Left ventricle myocardium inferior (tissue), 1 donor: Measurements from ENCODE around the gene ZNF385D. TPM values are rescaled to one million over a fixed set of nuclear protein-coding genes. Genes with fewer than 3 reads are reported as not detected.

ENCODE experiments used
- DNase-seq: peaks from one replicate; pipeline ENCODE4 v3.0.0-alpha.2; 2020
- H3K27ac ChIP-seq: fragments of 200-600 bp; replicated peaks from 2 replicates; pipeline ENCODE4 v1.8.0; 2021
- H3K27me3 ChIP-seq: fragments of 200-600 bp; 2 replicates; pipeline ENCODE4 v1.8.0; 2021; ENCODE audit warnings: low read depth
- H3K36me3 ChIP-seq: fragments of 200-600 bp; 2 replicates; pipeline ENCODE4 v1.8.0; 2021
- H3K4me1 ChIP-seq: fragments of 200-600 bp; 2 replicates; pipeline ENCODE4 v1.8.0; 2021
- H3K4me3 ChIP-seq: fragments of 200-600 bp; 2 replicates; pipeline ENCODE4 v1.8.0; 2021; ENCODE audit warnings: mild to moderate bottlenecking, moderate library complexity
- H3K9me3 ChIP-seq: fragments of 200-600 bp; replicated peaks from 2 replicates; pipeline ENCODE4 v1.8.0; 2021
- CTCF ChIP-seq: fragments of 200-600 bp; IDR thresholded peaks from 2 replicates; pipeline ENCODE4 v1.8.0; 2021; ENCODE audit warnings: antibody characterized with exemption, mild to moderate bottlenecking, borderline replicate concordance
- intact Hi-C: fragments of 100-400 bp; cut with micrococcal nuclease; formaldehyde crosslinking; loops from one replicate; pipeline ENCODE4 v1.11.0; 2022
- long read RNA-seq: library from polyadenylated mRNA; unstranded; transcript quantifications from one replicate; pipeline ENCODE4 v2.0.0, GENCODE V29; 2021
- total RNA-seq: library from RNA; stranded (reverse); fragmentation: NEBNext Ultra II Directional; extraction: Animal tissue kit (Norgen Biotek cat#: 25700); gene quantifications from one replicate; pipeline ENCODE4 v1.2.1, GENCODE V29; 2021
- donor health status: DM: no; HTN: yes; CAD: no; lungs with severe emphysema.

Gene ZNF385D, protein sequence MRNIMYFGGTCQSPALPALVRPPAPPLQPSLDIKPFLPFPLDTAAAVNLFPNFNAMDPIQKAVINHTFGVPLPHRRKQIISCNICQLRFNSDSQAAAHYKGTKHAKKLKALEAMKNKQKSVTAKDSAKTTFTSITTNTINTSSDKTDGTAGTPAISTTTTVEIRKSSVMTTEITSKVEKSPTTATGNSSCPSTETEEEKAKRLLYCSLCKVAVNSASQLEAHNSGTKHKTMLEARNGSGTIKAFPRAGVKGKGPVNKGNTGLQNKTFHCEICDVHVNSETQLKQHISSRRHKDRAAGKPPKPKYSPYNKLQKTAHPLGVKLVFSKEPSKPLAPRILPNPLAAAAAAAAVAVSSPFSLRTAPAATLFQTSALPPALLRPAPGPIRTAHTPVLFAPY
- 2.3 TPM for total RNA-seq
- long read RNA-seq, partial matches to known transcripts: 1 of 1 reads
- long read RNA-seq, other reads (novel, unspliced or antisense): 0 of 1 reads

DNA sequence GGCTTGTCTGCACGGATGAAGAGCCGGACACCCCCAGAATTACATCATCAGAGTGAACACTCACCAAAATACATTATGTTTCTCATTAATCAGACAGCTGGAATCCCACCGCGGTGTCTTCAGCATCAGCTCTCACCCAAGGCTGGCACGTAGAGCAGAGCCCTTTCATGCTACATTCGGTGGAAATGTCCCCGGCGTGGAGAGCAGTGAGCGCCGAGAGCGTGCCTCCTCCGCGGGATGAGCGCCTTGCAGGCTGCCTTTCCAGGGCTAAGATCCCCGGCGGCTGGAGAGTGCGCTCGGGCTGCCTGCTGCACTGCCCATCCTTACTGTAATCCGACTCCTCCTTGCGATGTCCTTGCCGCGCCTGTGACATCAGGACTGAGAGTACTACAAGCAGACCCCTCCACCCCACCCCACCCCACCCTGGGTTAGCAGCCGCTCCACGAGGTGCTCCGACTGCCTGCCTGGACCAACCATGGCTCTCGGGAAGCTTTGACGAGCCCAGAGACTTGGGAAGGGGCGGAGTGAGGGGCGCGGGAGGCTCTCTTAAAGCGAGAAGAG is at the start of gene ZNF385D:
Gene ZNF385D, minus strand, starts transcription at position 380 of the 561 bp plus-strand sequence. Its CDS starts 294 bp downstream, at position 86.
- intact Hi-C loops: loop anchor here (5.0 kb wide), 1 partner anchor 46 kb away; no protein-coding TSS in a partner anchor
- Histone ChIP-seq H3K4me1 (peaks cover 39% of the 10 kb centered on the region), H3K27ac (peak within 1 kb of the TSS; percentile 81), H3K27me3 (peaks cover 3% of the 10 kb centered on the region), H3K9me3 (no peaks in the 10 kb centered on the region), H3K4me3 (peak within 1 kb of the TSS; percentile 70), H3K36me3 (no peaks in the 10 kb centered on the region)
- DNase-seq: peak; percentile 72
- TF ChIP-seq CTCF: no peak

DNA sequence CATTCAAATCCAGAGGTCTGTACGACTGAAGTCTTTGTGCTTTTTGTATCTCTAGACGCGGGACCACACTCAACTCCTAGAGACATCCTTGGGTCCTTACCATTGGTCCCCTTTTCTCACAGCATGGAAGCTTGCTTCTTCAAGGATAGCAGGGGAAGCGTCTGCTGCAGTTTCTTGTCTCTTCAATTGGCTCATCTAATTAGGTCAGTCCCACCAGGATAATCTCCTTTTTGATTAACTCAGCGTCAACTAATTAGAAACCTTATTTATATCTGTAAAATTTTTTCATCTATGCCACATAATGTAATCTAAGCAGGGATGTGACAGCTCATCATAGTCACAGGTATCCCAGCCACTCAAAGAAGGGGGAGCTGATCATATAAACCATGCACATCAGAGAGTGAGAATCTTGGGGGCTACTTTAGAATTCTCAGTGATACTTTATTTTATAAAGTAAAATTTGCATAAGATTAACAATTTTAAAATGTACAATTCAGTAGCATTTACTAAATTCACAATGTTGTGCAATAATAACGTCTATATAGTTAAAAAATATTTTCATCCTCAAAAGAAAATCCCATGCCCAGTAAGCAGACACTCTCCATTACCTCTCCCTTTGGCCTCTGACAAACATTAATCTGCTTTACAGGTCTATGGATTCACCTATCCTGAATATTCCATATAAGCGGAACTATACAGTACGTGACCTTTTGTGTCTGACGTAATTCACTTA is 47.5 kb upstream of the ZNF385D start:
- intact Hi-C loops: loop anchor here (5.0 kb wide), 1 partner anchor 46 kb away; the partner anchor contains the start of gene ZNF385D
- Histone ChIP-seq H3K27ac (no peak overlapping the region), H3K4me1 (peaks cover 37% of the 10 kb centered on the region), H3K4me3 (no peak overlapping the region), H3K9me3 (peaks cover 24% of the 10 kb centered on the region), H3K36me3 (no peaks in the 10 kb centered on the region), H3K27me3 (no peaks in the 10 kb centered on the region)
- no peak for TF ChIP-seq CTCF
- no peak for DNase-seq

GRCh38 chr3:21795921-21796320 is 44.9 kb upstream of the ZNF385D start:
- Histone ChIP-seq H3K36me3 (no peaks in the 10 kb centered on the region), H3K9me3 (peaks cover 20% of the 10 kb centered on the region), H3K4me3 (no peak overlapping the region), H3K4me1 (peaks cover 54% of the 10 kb centered on the region), H3K27ac (peak overlapping the region; percentile 85), H3K27me3 (no peaks in the 10 kb centered on the region)
- no peak for DNase-seq
- no peak for TF ChIP-seq CTCF
- intact Hi-C loops: loop anchor here (5.0 kb wide), 1 partner anchor 44 kb away; the partner anchor contains the start of gene ZNF385D

DNA sequence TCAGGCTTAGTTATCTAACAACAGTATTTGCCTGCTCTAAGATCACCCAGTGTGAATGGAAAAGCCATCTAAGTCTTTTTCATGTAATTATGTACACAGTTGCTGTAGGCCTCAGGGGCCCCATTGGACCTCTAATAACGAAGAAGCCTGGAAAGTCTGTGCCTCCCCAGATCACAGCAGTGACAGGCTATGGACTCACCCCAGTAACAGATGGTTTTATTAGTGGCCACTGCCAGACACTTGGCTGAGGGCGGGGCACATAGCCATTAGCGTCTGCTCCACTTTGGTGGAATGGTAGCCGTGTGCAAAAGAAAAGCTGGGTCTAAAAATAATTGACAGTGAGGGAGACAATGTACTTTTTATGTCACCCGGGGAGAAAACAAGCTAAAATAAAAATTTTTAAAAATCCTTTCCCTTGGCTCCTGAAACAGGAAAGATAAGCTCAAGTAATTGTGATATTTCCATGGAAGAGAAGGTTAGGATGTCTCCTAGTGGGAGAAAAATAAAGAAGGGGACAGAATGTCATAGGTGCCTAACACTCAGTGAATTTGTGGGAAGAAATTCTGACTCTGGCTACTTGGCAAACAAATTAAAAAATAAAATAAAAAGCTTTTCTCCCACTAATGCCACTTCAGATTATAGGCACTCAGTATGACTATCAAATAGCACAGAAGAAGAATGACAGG is 44.3 kb upstream of the ZNF385D start:
- intact Hi-C loops: loop anchor here (5.0 kb wide), 1 partner anchor 43 kb away; the partner anchor contains the start of gene ZNF385D

More for the DNA sequence above, 44.3 kb upstream of the ZNF385D start:
- peak; percentile 21 for TF ChIP-seq CTCF
- H3K4me1 ChIP-seq: peaks cover 60% of the 10 kb centered on the region
- H3K27me3 ChIP-seq: no peaks in the 10 kb centered on the region
- no peak overlapping the region for H3K4me3 ChIP-seq
- peak; percentile 79 for DNase-seq
- H3K27ac ChIP-seq: peak overlapping the region; percentile 85
- no peaks in the 10 kb centered on the region for H3K36me3 ChIP-seq
- H3K9me3 ChIP-seq: peaks cover 14% of the 10 kb centered on the region
